Measurements from ENCODE around the gene CEBPG.

Gene CEBPG

DNA sequence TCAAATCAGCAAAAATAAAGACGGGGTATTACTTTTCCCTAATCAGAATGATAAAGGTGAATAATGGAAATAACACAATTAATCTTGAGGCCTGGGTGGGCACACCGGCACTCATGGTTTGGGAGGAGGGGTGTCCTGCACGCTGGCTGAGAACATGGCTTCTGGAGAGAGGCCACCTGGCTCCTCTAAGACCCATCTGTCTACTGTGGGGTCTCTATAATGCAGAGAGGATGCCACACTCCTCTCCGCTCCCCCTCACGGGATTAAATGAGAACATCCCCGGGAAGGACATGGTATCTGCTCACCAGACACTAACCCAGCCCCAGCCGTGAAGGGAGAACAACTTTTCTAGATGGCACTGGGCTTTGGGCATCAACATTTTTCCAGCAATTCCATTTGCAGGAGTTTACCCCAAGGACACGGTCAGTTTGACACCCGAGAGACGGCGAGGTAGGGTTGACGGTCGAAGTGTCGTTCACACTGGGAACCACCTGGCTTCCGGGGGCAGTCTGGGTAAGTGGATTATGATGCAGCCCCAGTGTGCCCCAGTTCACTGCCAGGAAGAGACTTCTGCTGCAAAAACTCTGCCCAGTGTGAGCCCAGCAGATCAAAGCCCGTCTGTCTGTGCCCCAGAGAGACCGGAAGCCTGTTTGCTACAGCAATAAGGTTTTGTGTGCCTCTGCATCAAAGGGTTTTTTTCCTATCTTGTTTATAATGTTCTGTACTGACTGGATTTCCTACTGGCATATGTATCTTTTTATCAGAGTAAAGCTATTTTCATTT is 56.6 kb downstream of the CEBPG start:
- H3K27ac ChIP-seq = no peak overlapping the region
- no peak for TF ChIP-seq CTCF (conservative IDR thresholded peaks at IDR 0.05; ENCODE audit: low read depth)
- no peak for DNase-seq (ENCODE audit: low spot score)
- POLR2A ChIA-PET (ENCODE audit: low non-redundant PET) = no interaction called here
- CTCF ChIA-PET = interaction anchor here (0.6 to 1.5 kb wide), 15 partner anchors 9 to 1427 kb away, joined by 3 to 54 read pairs (median 4); no protein-coding TSS in a partner anchor

GRCh38 chr19:33430674-33431277 is 57.3 kb downstream of the CEBPG start:
- no peak overlapping the region for H3K27ac ChIP-seq
- peak; percentile 66 for DNase-seq (ENCODE audit: low spot score)
- CTCF ChIA-PET = interaction anchor here (0.5 to 1.5 kb wide), 18 partner anchors 9 to 1427 kb away, joined by 3 to 54 read pairs (median 3); no protein-coding TSS in a partner anchor
- POLR2A ChIA-PET (ENCODE audit: low non-redundant PET) = no interaction called here
- TF ChIP-seq CTCF (conservative IDR thresholded peaks at IDR 0.05; ENCODE audit: low read depth) = peak; percentile 86

GRCh38 chr19:33432015-33432414 is 58.5 kb downstream of the CEBPG start:
- H3K27ac ChIP-seq = no peak overlapping the region
- DNase-seq (ENCODE audit: low spot score) = no peak
- ChIA-PET CTCF (interaction anchor here (0.7 to 1.6 kb wide), 4 partner anchors 25 to 1028 kb away, joined by 3 to 13 read pairs (median 4); no protein-coding TSS in a partner anchor), POLR2A (ENCODE audit: low non-redundant PET) (no interaction called here)
- no peak for TF ChIP-seq CTCF (conservative IDR thresholded peaks at IDR 0.05; ENCODE audit: low read depth)
